ENCODE results near the gene ATG4B.
A peak's percentile ranks its signal among the peaks of the same experiment; 100 is the strongest.

ATG4B gene

DNA sequence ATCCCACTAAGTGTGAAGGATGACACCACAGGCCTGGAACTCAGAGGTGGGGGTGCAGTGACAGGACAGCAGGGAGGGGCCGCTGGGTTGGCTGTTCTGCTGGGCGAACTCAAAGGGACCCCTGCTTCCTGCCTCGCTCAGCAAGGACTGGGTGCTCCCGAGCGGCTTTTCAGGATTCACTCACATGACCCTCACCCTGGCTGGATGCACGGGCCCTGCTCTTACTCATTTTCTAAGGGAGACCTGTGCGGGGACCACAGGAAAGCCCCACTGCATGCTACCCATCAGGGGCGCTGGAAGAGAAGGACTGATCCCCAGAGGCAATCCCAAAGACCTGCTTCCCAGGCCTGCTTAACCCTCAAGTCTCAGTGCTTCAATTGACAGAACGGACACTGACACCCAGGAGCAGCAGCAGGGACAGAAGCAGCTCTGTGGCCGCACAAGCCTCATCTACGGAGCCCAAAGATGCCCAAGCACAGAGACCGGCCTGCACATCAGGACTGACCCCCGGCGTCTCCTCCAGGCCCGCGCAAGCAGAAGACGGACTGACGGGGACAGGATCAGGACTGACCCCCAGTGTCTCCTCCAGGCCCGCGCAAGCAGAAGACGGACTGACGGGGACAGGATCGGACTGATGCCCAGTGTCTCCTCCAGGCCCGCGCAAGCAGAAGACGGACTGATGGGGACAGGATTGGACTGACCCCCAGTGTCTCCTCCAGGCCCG lies 30.2 kb upstream of the ATG4B start:
- Histone ChIP-seq H3K27me3 (ENCODE audit: insufficient read depth, insufficient read length) (no peaks in the 10 kb centered on the region), H3K4me1 (ENCODE audit: insufficient read depth, insufficient read length) (peaks cover 3% of the 10 kb centered on the region), H3K4me3 (ENCODE audit: insufficient read length, low read depth) (no peak overlapping the region), H3K9me3 (ENCODE audit: insufficient read depth, low read length) (no peaks in the 10 kb centered on the region), H3K9ac (ENCODE audit: insufficient read length, low read depth) (no peak overlapping the region), H3K36me3 (ENCODE audit: insufficient read depth, insufficient read length, low read length) (peaks cover 59% of the 10 kb centered on the region)
- DNase-seq (ENCODE audit: low read depth, low spot score), result no peak
- TF ChIP-seq SUZ12 (IDR thresholded peaks at IDR 0.05; ENCODE audit: extremely low read depth, insufficient read depth, insufficient read length) (no peak), ZNF274 (IDR thresholded peaks at IDR 0.05; ENCODE audit: low read depth, low read length) (no peak), YY1 (IDR thresholded peaks at IDR 0.05; ENCODE audit: insufficient read depth, insufficient read length) (no peak)

DNA sequence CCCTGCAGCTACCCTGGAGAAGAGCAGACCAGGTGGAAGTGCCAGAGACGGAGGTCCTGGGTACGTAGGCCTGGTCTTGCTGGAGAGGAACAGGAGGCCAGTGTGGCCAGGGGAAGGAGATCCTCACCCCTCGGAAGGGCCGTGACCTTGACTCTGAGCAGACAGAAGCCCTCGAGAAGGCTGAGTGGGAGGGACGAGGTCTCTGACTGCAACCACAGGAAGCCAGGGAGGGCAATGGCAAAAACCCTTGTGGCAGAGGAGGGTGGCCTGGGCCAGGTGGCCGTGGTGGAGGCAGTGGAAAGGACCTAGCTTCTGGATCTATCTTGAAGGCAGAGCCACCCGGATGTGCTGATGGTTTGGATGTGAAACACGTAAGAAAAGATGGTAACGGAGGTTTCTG lies 28.6 kb upstream of the ATG4B start:
- peaks cover 55% of the 10 kb centered on the region for H3K36me3 ChIP-seq (ENCODE audit: insufficient read depth, insufficient read length, low read length)
- H3K4me3 ChIP-seq (ENCODE audit: insufficient read length, low read depth), result no peak overlapping the region
- no peak for TF ChIP-seq ZNF274 (IDR thresholded peaks at IDR 0.05; ENCODE audit: low read depth, low read length)
- no peak for TF ChIP-seq SUZ12 (IDR thresholded peaks at IDR 0.05; ENCODE audit: extremely low read depth, insufficient read depth, insufficient read length)
- no peak for TF ChIP-seq YY1 (IDR thresholded peaks at IDR 0.05; ENCODE audit: insufficient read depth, insufficient read length)
- H3K27me3 ChIP-seq (ENCODE audit: insufficient read depth, insufficient read length), result no peaks in the 10 kb centered on the region
- peak overlapping the region; percentile 37 for H3K9ac ChIP-seq (ENCODE audit: insufficient read length, low read depth)
- DNase-seq (ENCODE audit: low read depth, low spot score), result no peak
- H3K4me1 ChIP-seq (ENCODE audit: insufficient read depth, insufficient read length), result peaks cover 3% of the 10 kb centered on the region
- H3K9me3 ChIP-seq (ENCODE audit: insufficient read depth, low read length), result no peaks in the 10 kb centered on the region

DNA sequence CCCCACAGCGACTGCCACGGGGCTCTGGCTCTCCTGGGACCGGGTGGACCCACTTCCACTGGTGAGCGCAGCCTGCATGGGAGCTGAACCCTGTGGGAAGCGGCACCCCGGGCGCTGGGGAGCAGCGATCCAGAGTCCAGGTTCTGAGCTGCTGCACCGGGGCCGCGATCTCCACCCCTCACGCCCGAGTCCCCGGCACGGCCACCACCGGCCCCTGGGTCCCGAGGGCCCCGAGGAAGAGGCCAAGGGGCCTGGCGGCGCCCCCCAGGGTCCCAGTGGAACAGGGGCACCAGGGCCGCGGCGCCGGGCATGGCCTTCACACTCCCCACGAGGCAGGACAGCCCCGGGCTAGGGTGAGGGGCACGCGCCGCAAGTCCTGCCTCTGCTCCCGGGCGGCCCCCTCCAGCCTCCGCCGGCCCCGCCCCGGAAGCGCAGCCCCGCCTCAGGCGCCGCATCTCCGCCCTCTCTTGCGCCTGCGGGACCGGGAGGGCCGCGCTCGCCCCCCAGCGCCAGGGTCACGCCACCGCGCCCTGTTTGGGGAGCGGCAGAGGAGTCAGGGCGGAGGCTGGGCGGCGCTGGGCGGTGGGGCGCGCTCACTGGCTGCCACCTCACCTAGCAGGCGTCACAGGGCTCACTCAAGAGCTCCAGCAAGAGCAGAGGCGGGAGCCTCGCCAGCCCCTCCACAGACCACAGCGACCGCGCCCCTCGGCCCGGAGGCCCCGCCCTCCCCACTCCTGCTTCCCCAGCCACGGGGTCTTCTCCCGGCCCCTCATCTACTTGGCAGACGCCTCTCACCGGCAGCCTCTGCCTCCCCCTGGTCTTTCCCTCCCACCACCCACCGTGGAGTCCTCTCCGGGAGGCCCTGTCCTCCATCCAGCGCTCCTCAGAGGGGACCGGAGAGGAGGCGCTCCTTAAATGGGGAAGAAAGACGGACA lies 27.4 kb upstream of the ATG4B start:
- H3K4me3 ChIP-seq (ENCODE audit: insufficient read length, low read depth), result peak overlapping the region; percentile 66
- H3K36me3 ChIP-seq (ENCODE audit: insufficient read depth, insufficient read length, low read length), result peaks cover 51% of the 10 kb centered on the region
- H3K27me3 ChIP-seq (ENCODE audit: insufficient read depth, insufficient read length), result no peaks in the 10 kb centered on the region
- no peak for TF ChIP-seq SUZ12 (IDR thresholded peaks at IDR 0.05; ENCODE audit: extremely low read depth, insufficient read depth, insufficient read length)
- peak overlapping the region; percentile 90 for H3K9ac ChIP-seq (ENCODE audit: insufficient read length, low read depth)
- H3K9me3 ChIP-seq (ENCODE audit: insufficient read depth, low read length), result no peaks in the 10 kb centered on the region
- peak; percentile 91 for DNase-seq (ENCODE audit: low read depth, low spot score)
- H3K4me1 ChIP-seq (ENCODE audit: insufficient read depth, insufficient read length), result peaks cover 3% of the 10 kb centered on the region

DNA sequence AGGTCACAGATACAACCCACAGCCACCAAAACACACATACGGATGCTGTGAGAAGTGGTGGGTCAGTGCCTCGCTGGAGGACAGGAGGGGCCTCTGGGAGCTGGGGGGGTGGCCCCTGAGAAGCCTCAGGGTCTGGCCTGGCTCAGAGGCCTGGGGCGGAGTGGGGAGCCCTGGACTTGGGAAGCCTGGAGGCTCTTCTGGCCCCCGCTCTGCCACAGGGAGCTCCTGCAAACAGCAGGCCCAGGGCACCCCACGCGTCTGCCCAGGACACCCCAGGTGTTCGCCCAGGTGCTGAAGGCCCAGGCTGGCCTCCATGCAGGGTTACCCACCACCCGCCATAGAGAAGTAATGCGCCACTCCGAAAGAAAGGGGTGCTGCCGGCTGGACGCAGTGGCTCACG lies 26.4 kb upstream of the ATG4B start:
- Histone ChIP-seq H3K9ac (ENCODE audit: insufficient read length, low read depth) (peak overlapping the region; percentile 77), H3K4me1 (ENCODE audit: insufficient read depth, insufficient read length) (peaks cover 3% of the 10 kb centered on the region), H3K27me3 (ENCODE audit: insufficient read depth, insufficient read length) (no peaks in the 10 kb centered on the region), H3K9me3 (ENCODE audit: insufficient read depth, low read length) (no peaks in the 10 kb centered on the region), H3K36me3 (ENCODE audit: insufficient read depth, insufficient read length, low read length) (peaks cover 44% of the 10 kb centered on the region), H3K4me3 (ENCODE audit: insufficient read length, low read depth) (peak overlapping the region; percentile 52)
- TF ChIP-seq YY1 (IDR thresholded peaks at IDR 0.05; ENCODE audit: insufficient read depth, insufficient read length) (no peak), ZNF274 (IDR thresholded peaks at IDR 0.05; ENCODE audit: low read depth, low read length) (no peak), SUZ12 (IDR thresholded peaks at IDR 0.05; ENCODE audit: extremely low read depth, insufficient read depth, insufficient read length) (no peak)
- DNase-seq (ENCODE audit: low read depth, low spot score), result no peak

DNA sequence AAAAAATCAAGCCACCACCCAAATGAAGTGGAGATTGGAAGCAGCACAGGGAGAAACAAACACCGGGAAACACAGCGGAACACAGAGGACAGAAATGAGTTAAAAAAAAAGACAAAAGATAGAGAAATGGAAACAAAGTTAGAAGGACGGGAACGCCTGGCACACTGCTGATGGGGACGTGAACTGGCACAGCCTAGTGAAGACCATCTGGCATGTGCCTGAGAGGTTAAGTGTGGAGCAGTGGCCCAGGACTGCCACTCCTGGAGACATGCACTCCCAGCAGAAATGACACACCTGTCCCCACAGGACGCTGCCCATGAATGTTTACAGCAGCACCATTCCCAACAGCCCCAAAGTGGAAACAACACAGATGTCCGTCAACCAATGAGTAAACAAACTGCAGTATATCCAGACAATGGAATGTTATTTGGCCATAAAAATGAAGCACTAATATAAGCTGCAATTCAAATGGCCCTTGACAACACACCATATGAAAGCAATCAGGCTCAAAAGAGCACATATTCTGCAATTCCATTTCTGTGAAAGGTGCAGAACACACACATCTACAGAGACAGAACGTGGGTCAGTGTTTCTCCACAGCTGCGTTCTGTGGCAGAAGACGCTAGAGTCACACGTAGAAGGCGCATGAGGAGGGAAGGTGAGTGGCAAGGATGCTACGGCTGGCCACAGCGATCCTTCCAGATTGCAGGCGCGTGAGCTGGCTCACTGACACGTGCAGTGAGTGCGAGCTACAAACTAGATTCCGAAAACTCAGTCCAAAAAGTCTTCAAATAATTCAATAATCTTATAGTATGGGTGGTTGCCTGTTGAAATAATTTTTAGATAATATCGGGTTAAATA lies 25.1 kb upstream of the ATG4B start:
- TF ChIP-seq YY1 (IDR thresholded peaks at IDR 0.05; ENCODE audit: insufficient read depth, insufficient read length) (no peak), SUZ12 (IDR thresholded peaks at IDR 0.05; ENCODE audit: extremely low read depth, insufficient read depth, insufficient read length) (no peak), ZNF274 (IDR thresholded peaks at IDR 0.05; ENCODE audit: low read depth, low read length) (no peak)
- Histone ChIP-seq H3K9me3 (ENCODE audit: insufficient read depth, low read length) (no peaks in the 10 kb centered on the region), H3K9ac (ENCODE audit: insufficient read length, low read depth) (no peak overlapping the region), H3K4me3 (ENCODE audit: insufficient read length, low read depth) (no peak overlapping the region), H3K27me3 (ENCODE audit: insufficient read depth, insufficient read length) (no peaks in the 10 kb centered on the region), H3K4me1 (ENCODE audit: insufficient read depth, insufficient read length) (peaks cover 3% of the 10 kb centered on the region), H3K36me3 (ENCODE audit: insufficient read depth, insufficient read length, low read length) (peaks cover 41% of the 10 kb centered on the region)
- no peak for DNase-seq (ENCODE audit: low read depth, low spot score)

GRCh38 chr2:241613017-241613780 lies 24.3 kb upstream of the ATG4B start:
- peaks cover 3% of the 10 kb centered on the region for H3K4me1 ChIP-seq (ENCODE audit: insufficient read depth, insufficient read length)
- no peak overlapping the region for H3K4me3 ChIP-seq (ENCODE audit: insufficient read length, low read depth)
- TF ChIP-seq YY1 (IDR thresholded peaks at IDR 0.05; ENCODE audit: insufficient read depth, insufficient read length) (no peak), SUZ12 (IDR thresholded peaks at IDR 0.05; ENCODE audit: extremely low read depth, insufficient read depth, insufficient read length) (no peak), ZNF274 (IDR thresholded peaks at IDR 0.05; ENCODE audit: low read depth, low read length) (no peak)
- H3K36me3 ChIP-seq (ENCODE audit: insufficient read depth, insufficient read length, low read length), result peaks cover 40% of the 10 kb centered on the region
- DNase-seq (ENCODE audit: low read depth, low spot score), result no peak
- no peaks in the 10 kb centered on the region for H3K9me3 ChIP-seq (ENCODE audit: insufficient read depth, low read length)
- no peak overlapping the region for H3K9ac ChIP-seq (ENCODE audit: insufficient read length, low read depth)
- no peaks in the 10 kb centered on the region for H3K27me3 ChIP-seq (ENCODE audit: insufficient read depth, insufficient read length)
